Heart left ventricle (tissue), 16 donors: ENCODE measurements around the gene ZNF326. TPM values are rescaled to one million over a fixed set of nuclear protein-coding genes. Genes with fewer than 3 reads are reported as not detected.

Experiments used
- ATAC-seq, 4 donors: fragments of 200-7000 bp; cut with Tn5 transposase; one replicate each; pipeline ENCODE4 v1.9.1; 2020 to 2022; ENCODE audit warnings: moderate library complexity in 4 of 4, mild to moderate bottlenecking in 3 of 4, moderate number of reproducible peaks in 1 of 4
- DNase-seq, 5 donors: peaks; one replicate each; pipeline ENCODE4 v3.0.0-alpha.2; 2020
- H3K27ac ChIP-seq, 12 donors: fragments of 200-600 bp; sonication (generic) in 4 of 12; one replicate each; pipeline versions ENCODE4 v1.5.0 to v1.8.0; 2016 to 2022; ENCODE audit warnings: mild to moderate bottlenecking in 2 of 12
- H3K27me3 ChIP-seq, 9 donors: fragments of 200-600 bp; sonication (generic) in 2 of 9; one replicate each; pipeline versions ENCODE4 v1.5.1 to v1.8.0; 2016 to 2022; ENCODE audit warnings: mild to moderate bottlenecking in 3 of 9
- H3K36me3 ChIP-seq, 9 donors: fragments of 200-600 bp; sonication (generic) in 2 of 9; one replicate each; pipeline versions ENCODE4 v1.5.0 to v1.8.0; 2018 to 2022; ENCODE audit warnings: mild to moderate bottlenecking in 2 of 9
- H3K4me1 ChIP-seq, 12 donors: fragments of 200-600 bp; sonication (generic) in 4 of 12; one replicate each; pipeline versions ENCODE4 v1.5.0 to v1.8.0; 2016 to 2022; ENCODE audit warnings: mild to moderate bottlenecking in 3 of 12
- H3K4me3 ChIP-seq, 12 donors: fragments of 200-600 bp; sonication (generic) in 4 of 12; one replicate each; pipeline versions ENCODE4 v1.5.0 to v1.8.0; 2017 to 2022; ENCODE audit warnings: mild to moderate bottlenecking in 9 of 12, moderate library complexity in 4 of 12
- H3K9me3 ChIP-seq, 12 donors: fragments of 200-600 bp; sonication (generic) in 4 of 12; one replicate each; pipeline versions ENCODE4 v1.5.0 to v1.8.0; 2016 to 2022; ENCODE audit warnings: mild to moderate bottlenecking in 1 of 12
- CTCF ChIP-seq, 12 donors: fragments of 200-600 bp; sonication (generic) in 4 of 12; IDR thresholded peaks; one replicate each; pipeline versions ENCODE4 v1.5.0 to v1.8.0; 2018 to 2022; ENCODE audit warnings: antibody characterized with exemption in 12 of 12, mild to moderate bottlenecking in 5 of 12
- POLR2A ChIP-seq, 2 donors: fragments of 450-650 bp; IDR thresholded peaks; one replicate each; pipeline ENCODE4 v1.6.1; 2017; ENCODE audit warnings: antibody characterized with exemption in 2 of 2, mild to moderate bottlenecking in 2 of 2, moderate library complexity in 2 of 2
- WGBS, 4 donors: extraction: QIAGEN DNeasy Blood & Tissue Kit in 2 of 4; methylation state at CpG; one replicate each; pipeline versions ENCODE4 v1.1.5 to v1.1.7; 2013 to 2018; 5-methylcytosine and 5-hydroxymethylcytosine counted together
- intact Hi-C, 10 donors: fragments of 100-400 bp; cut with DNase I; formaldehyde crosslinking; loops; one replicate each; pipeline versions ENCODE4 v1.11.1 to v1.14.2; 2022
- polyA plus RNA-seq, 2 donors: library from polyadenylated mRNA; stranded (reverse); fragments of 200-250 nt; gene quantifications; one replicate each; pipeline ENCODE4 v1.2.3, GENCODE V29; 2013
- total RNA-seq, 9 donors: library from RNA; depleted of rRNA in 2 of 9; stranded (reverse); fragments of >200 nt in 2 of 9; fragmentation: NEBNext Ultra II Directional in 3 of 9; extraction: Animal tissue kit (Norgen Biotek cat#: 25700) in 3 of 9; gene quantifications; one replicate each; pipeline versions ENCODE4 v1.1.0 to v1.2.4, GENCODE V29; 2016 to 2023
- donor health status: ischemic (EF 13 %, LVEDD 7.1; RV severe dilation, severe dysfunction).
- donor health status: healthy with polysubstance abuse.
- donor health status: DM: no; HTN: yes; CAD: no.
- donor health status: DM: no; HTN: no; CAD: no.
- donor health status: ischemic (EF 25% LVEDD 6.9; RV normal size, moderate dysfunction).
- donor health status: ischemic (EF 25% LVEDD 5.7; RV mildly dilated, moderate dysfunction).
- donor health status: healthy.
- donor health status: DM: yes; HTN: yes; CAD: no.
- donor health status: ischemic (EF 35%, LVEDD 5.7; RV mildly dilated, moderate dysfunction).
- donor health status: nonischemic (EF 11% LVEDD 7.7; RV severe dilation, severe dysfunction).
- donor health status: DM: yes; HTN: yes; CAD: no.
- donor health status: PGD.
- donor health status: ischemic (EF 29% LVEDD 5.4; RV normal size, mild dysfunction).
- donor health status: nonischemic (EF 23%, LVEDD 6.1; RV moderate dilation, normal function).

The ZNF326 gene
- total and polyA plus RNA-seq, 11 donors, result 4.9 to 14.7 (median 10.9) TPM

GRCh38 chr1:89998306-89998705, 3.4 kb downstream of the ZNF326 start:
- H3K27me3 ChIP-seq, result no peaks in the 10 kb centered on the region
- no peak for ATAC-seq
- H3K36me3 ChIP-seq, result peaks cover 0 to 14% (median 0%) of the 10 kb centered on the region in 9 donors
- no peak for DNase-seq
- H3K4me3 ChIP-seq, result no peak overlapping the region
- intact Hi-C loops, result loop anchor here in 5 of 10 donors (10.0 kb wide), 3 partner anchors 364 to 514 kb away; partner anchors contain the start of gene LRRC8C (in 3 of the 5)
- TF ChIP-seq CTCF (IDR thresholded peaks at IDR 0.05) (no peak), POLR2A (IDR thresholded peaks at IDR 0.05) (no peak)
- H3K27ac ChIP-seq, result no peak overlapping the region
- no peaks in the 10 kb centered on the region for H3K9me3 ChIP-seq
- peaks cover 0 to 49% (median 29%) of the 10 kb centered on the region in 12 donors for H3K4me1 ChIP-seq

GRCh38 chr1:89999208-89999607, 4.3 kb downstream of the ZNF326 start:
- intact Hi-C loops, result loop anchor here in 5 of 10 donors (10.0 kb wide), 3 partner anchors 364 to 514 kb away; partner anchors contain the start of gene LRRC8C (in 3 of the 5)
- ATAC-seq (no peak), DNase-seq (no peak)
- TF ChIP-seq POLR2A (IDR thresholded peaks at IDR 0.05), result no peak
- TF ChIP-seq CTCF (IDR thresholded peaks at IDR 0.05), result no peak
- Histone ChIP-seq H3K36me3 (peaks cover 0 to 15% (median 0%) of the 10 kb centered on the region in 9 donors), H3K9me3 (no peaks in the 10 kb centered on the region), H3K4me3 (no peak overlapping the region), H3K27ac (no peak overlapping the region), H3K4me1 (peaks cover 0 to 55% (median 30%) of the 10 kb centered on the region in 12 donors), H3K27me3 (no peaks in the 10 kb centered on the region)

GRCh38 chr1:89999628-90000027, 4.7 kb downstream of the ZNF326 start:
- peaks cover 0 to 55% (median 30%) of the 10 kb centered on the region in 12 donors for H3K4me1 ChIP-seq
- intact Hi-C loops, result loop anchor here in 5 of 10 donors (10.0 kb wide), 3 partner anchors 365 to 515 kb away; partner anchors contain the start of gene LRRC8C (in 3 of the 5)

More at GRCh38 chr1:89999628-90000027, 4.7 kb downstream of the ZNF326 start:
- DNase-seq (no peak), ATAC-seq (no peak)
- H3K4me3 ChIP-seq, result no peak overlapping the region
- H3K27me3 ChIP-seq, result no peaks in the 10 kb centered on the region
- 91 to 94% (median 93%) methylated on average over 3 of the region's 3 CpGs for WGBS, 4 donors
- no peaks in the 10 kb centered on the region for H3K9me3 ChIP-seq
- peaks cover 0 to 18% (median 0%) of the 10 kb centered on the region in 9 donors for H3K36me3 ChIP-seq
- no peak for TF ChIP-seq CTCF (IDR thresholded peaks at IDR 0.05)
- no peak overlapping the region for H3K27ac ChIP-seq
